Panc1 (cell line): ENCODE data around the gene ATP1B3. TPM values are rescaled to one million over a fixed set of nuclear protein-coding genes. Genes with fewer than 3 reads are reported as not detected.

Experiments used
- ATAC-seq: fragments of 200-7000 bp; cut with Tn5 transposase; 2 replicates; pipeline ENCODE4 v1.9.1; 2020; ENCODE audit warnings: mild to moderate bottlenecking, moderate library complexity
- BruUV-seq: library from RNA; stranded (reverse); fragments of 400-500 nt; replicated peaks from 2 replicates; lab custom pipeline; 2021; lab: Mats Ljungman, UMichigan
- CTCF ChIA-PET: fragments of 300-600 bp; sonication (Branson Sonifier 250); formaldehyde crosslinking; loops from one replicate; lab custom pipeline; 2022; ENCODE audit warnings: antibody characterized with exemption; lab: Charles Lee
- POLR2A ChIA-PET: fragments of 300-600 bp; sonication (Branson Sonifier 250); formaldehyde crosslinking; loops from one replicate; lab custom pipeline; 2022; ENCODE audit warnings: antibody characterized with exemption; lab: Charles Lee
- DNase-seq: peaks from one replicate; pipeline ENCODE4 v3.0.0-alpha.2; 2010; ENCODE audit warnings: low read depth, low spot score
- H3K27ac ChIP-seq: 2 replicates; pipeline ENCODE4 v1.5.1; 2011; ENCODE audit warnings: mild to moderate bottlenecking, low read length, inconsistent platforms
- H3K27me3 ChIP-seq: fragments of 200-500 bp; sonication (Bioruptor generic); 2 replicates; pipeline ENCODE4 v1.6.0; 2014; ENCODE audit warnings: low read length, inconsistent platforms; ENCODE audit not compliant: control insufficient read depth, insufficient read depth
- H3K36me3 ChIP-seq: fragments of 200-500 bp; sonication (Bioruptor generic); 2 replicates; pipeline ENCODE4 v1.5.1; 2014; ENCODE audit warnings: inconsistent platforms, mild to moderate bottlenecking, low read length, moderate library complexity; ENCODE audit not compliant: control insufficient read depth, insufficient read depth
- H3K4me1 ChIP-seq: 2 replicates; pipeline ENCODE4 v1.5.1; 2011; ENCODE audit warnings: inconsistent platforms, mild to moderate bottlenecking, low read length, moderate library complexity; ENCODE audit not compliant: control insufficient read depth, insufficient read depth
- H3K4me3 ChIP-seq, 2 experiments: 2 replicates each; pipeline ENCODE4 v1.5.1; 2011 to 2012; ENCODE audit warnings: low read depth in 2 of 2, low read length in 2 of 2, mild to moderate bottlenecking in 2 of 2, inconsistent platforms in 1 of 2, moderate library complexity in 1 of 2
- H3K9me3 ChIP-seq: fragments of 200-500 bp; sonication (Bioruptor generic); 2 replicates; pipeline ENCODE4 v1.5.1; 2014; ENCODE audit warnings: low read depth, mild to moderate bottlenecking, inconsistent platforms, low read length, moderate library complexity; ENCODE audit not compliant: control insufficient read depth, insufficient read depth
- CTCF ChIP-seq: fragments of 450-650 bp; IDR thresholded peaks from 2 replicates; pipeline ENCODE4 v1.5.1; 2017; ENCODE audit warnings: mild to moderate bottlenecking
- POLR2AphosphoS5 ChIP-seq: IDR thresholded peaks from 2 replicates; pipeline ENCODE4 v1.6.1; 2012; ENCODE audit warnings: mild to moderate bottlenecking, low read depth, low read length, moderate library complexity
- REST ChIP-seq, 2 experiments: IDR thresholded peaks; 2 replicates each; pipeline ENCODE4 v1.6.1; 2011 to 2012; ENCODE audit warnings: low read depth in 2 of 2, control low read depth in 1 of 2, low read length in 1 of 2, mild to moderate bottlenecking in 1 of 2, moderate library complexity in 1 of 2; ENCODE audit not compliant: insufficient read depth in 1 of 2
- SIN3A ChIP-seq: IDR thresholded peaks from 2 replicates; pipeline ENCODE4 v1.6.1; 2012; ENCODE audit warnings: low read depth, mild to moderate bottlenecking, low read length, moderate library complexity, borderline replicate concordance; ENCODE audit not compliant: insufficient read depth
- TCF7L2 ChIP-seq: IDR thresholded peaks from 2 replicates; pipeline ENCODE4 v1.6.1; 2011; ENCODE audit warnings: mild to moderate bottlenecking, low read depth, low read length, inconsistent platforms
- in situ Hi-C: cut with HindIII; loops from 2 replicates; pipeline ENCODE4 v1.10.0; 2016; ENCODE audit warnings: low sequenced_read_pairs, low pct_unique_long_range_greater_than_20kb
- intact Hi-C: fragments of 100-400 bp; cut with micrococcal nuclease; formaldehyde crosslinking; loops from one replicate; pipeline ENCODE4 v1.10.0; 2022; ENCODE audit not compliant: unreplicated experiment
- total RNA-seq: library from RNA; stranded (reverse); gene quantifications from one replicate; pipeline ENCODE4 v1.2.1, GENCODE V29; 2021; ENCODE audit not compliant: unreplicated experiment

The ATP1B3 gene
- total RNA-seq, 1 experiment from 2014 or later: 201 TPM

DNA sequence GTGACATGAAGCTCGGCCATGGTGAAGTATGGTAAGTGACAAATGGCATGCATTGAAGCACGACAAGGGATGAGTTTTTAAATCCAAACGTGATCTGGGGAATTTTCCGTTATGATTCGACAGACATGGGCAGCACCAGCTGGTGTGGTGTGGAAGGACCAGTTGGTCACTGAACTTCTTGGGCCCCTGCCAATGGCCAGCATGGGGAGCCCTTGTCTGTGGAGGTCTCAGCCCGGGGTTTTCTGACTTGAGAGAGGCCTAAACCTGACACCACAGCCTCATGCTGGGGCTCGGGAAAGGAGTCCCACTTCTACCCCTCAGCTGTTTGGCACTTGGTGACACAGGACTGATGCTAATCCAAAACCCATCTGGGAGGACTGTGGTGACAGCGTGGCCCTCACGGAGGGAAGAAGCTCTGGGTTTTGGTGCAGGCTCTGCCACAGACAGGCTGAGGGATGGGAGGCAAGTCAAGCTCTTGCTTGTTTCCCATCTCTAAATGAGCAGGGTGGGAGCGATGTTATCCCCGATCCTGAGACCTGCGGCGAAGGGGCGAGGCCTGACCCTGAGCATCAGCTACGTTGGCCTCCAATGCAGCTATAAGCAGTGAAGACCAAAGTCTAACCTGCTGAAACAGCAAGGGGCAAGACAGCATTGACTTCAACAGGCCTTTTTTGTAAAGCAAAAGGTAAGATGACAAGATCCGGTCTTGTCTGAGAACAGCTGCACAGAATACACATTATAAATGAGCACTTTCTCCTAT lies 69.5 kb downstream of the ATP1B3 start:
- in situ Hi-C loops (no loop called here), intact Hi-C loops (no loop called here)
- TF ChIP-seq POLR2AphosphoS5 (no peak), REST (IDR thresholded peaks at IDR 0.05; ENCODE audit: insufficient read depth in 1 of 2, low read depth in 2 of 2, low read length in 1 of 2) (no peak), TCF7L2 (no peak), CTCF (no peak), SIN3A (no peak)
- BruUV-seq: no TSS peak
- Histone ChIP-seq H3K4me1 (peaks cover 12% of the 10 kb centered on the region), H3K27ac (no peak overlapping the region), H3K9me3 (no peaks in the 10 kb centered on the region), H3K27me3 (no peaks in the 10 kb centered on the region), H3K4me3 (no peak overlapping the region), H3K36me3 (no peaks in the 10 kb centered on the region)
- ATAC-seq: peak; percentile 15; the same call in 1 of the 2 replicates
- ChIA-PET CTCF (no interaction called here), POLR2A (interaction anchor here (0.5 kb wide), 1 partner anchor 232 kb away, joined by 9 read pairs; no protein-coding TSS in a partner anchor)
- DNase-seq: no peak

DNA sequence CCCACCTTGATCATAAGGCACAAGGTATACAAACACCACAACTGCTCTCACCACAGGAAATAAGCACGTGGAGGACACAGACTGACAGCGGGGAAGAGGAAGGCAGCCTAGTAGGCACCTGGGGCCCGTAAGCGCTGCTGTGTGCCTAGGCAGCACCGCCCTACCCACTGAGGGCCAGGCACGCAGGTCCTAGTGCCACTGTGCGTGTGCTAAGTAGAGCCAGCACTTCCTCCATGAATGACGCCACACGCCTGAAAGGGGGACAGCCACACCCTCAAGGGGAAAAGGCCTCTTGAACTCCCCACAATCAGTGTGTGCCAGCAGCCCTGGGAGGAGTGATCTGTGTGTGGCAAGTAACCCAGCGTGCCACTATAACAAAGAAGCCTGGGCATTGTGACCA lies 73.0 kb downstream of the ATP1B3 start:
- intact Hi-C loops: no loop called here
- no TSS peak for BruUV-seq
- Histone ChIP-seq H3K27me3 (no peaks in the 10 kb centered on the region), H3K4me1 (peaks cover 8% of the 10 kb centered on the region), H3K4me3 (no peak overlapping the region), H3K36me3 (no peaks in the 10 kb centered on the region), H3K27ac (no peak overlapping the region), H3K9me3 (no peaks in the 10 kb centered on the region)
- ChIA-PET CTCF (interaction anchor here (0.6 kb wide), 1 partner anchor 331 kb away, joined by 4 read pairs; no protein-coding TSS in a partner anchor), POLR2A (no interaction called here)
- in situ Hi-C loops: no loop called here
- ATAC-seq: no peak
- DNase-seq: no peak
- TF ChIP-seq CTCF: no peak
- TF ChIP-seq SIN3A: no peak
- TF ChIP-seq POLR2AphosphoS5: no peak
- TF ChIP-seq REST (IDR thresholded peaks at IDR 0.05; ENCODE audit: insufficient read depth in 1 of 2, low read depth in 2 of 2, low read length in 1 of 2): no peak
